Gastrocnemius medialis (tissue), 4 donors: ENCODE results near the gene GOLGA8J. TPM values are rescaled to one million over a fixed set of nuclear protein-coding genes. Genes with fewer than 3 reads are reported as not detected.
"Not testable (repeated sequence)": the region's sequence is repeated elsewhere in the genome, so short reads cannot be mapped to it uniquely, and the experiment has no call there.

Experiments used
- ATAC-seq, 2 donors: fragments of 150-250 bp; one replicate each; pipeline ENCODE4 v1.9.1; 2016
- DNase-seq, 2 donors: peaks; one replicate each; pipeline ENCODE4 v3.0.0-alpha.2; 2019
- H3K27ac ChIP-seq, 4 donors: fragments of 200-600 bp; sonication (generic); 1 replicate in 1 of 4; 2 replicates in 3 of 4; pipeline ENCODE4 v1.5.1; 2016 to 2018; ENCODE audit warnings: mild to moderate bottlenecking in 2 of 4, moderate library complexity in 1 of 4
- H3K27me3 ChIP-seq, 3 donors: fragments of 200-600 bp; sonication (generic) in 2 of 3; 1 replicate in 1 of 3; 2 replicates in 2 of 3; pipeline versions ENCODE4 v1.5.1 to v1.6.0; 2016 to 2019; ENCODE audit warnings: mild to moderate bottlenecking in 1 of 3, moderate library complexity in 1 of 3
- H3K36me3 ChIP-seq, 2 donors: fragments of 200-600 bp; sonication (generic) in 1 of 2; one replicate each; pipeline ENCODE4 v1.5.1; 2017 to 2018
- H3K4me1 ChIP-seq, 2 donors: fragments of 200-600 bp; sonication (generic) in 1 of 2; one replicate each; pipeline ENCODE4 v1.5.1; 2016 to 2017; ENCODE audit warnings: mild to moderate bottlenecking in 2 of 2
- H3K4me3 ChIP-seq, 4 donors: fragments of 200-600 bp; sonication (generic) in 3 of 4; 1 replicate in 1 of 4; 2 replicates in 3 of 4; pipeline ENCODE4 v1.5.1; 2016 to 2019; ENCODE audit warnings: mild to moderate bottlenecking in 2 of 4
- H3K9me3 ChIP-seq, 3 donors: fragments of 200-600 bp; sonication (generic) in 2 of 3; 1 replicate in 1 of 3; 2 replicates in 2 of 3; pipeline ENCODE4 v1.5.1; 2016 to 2019
- CTCF ChIP-seq, 5 experiments: fragments of 450-650 bp in 3 of 5; fragments of 200-600 bp in 2 of 5; sonication (generic) in 2 of 5; IDR thresholded peaks in 4 of 5; conservative IDR thresholded peaks in 1 of 5; 1 replicate in 4 of 5; 2 replicates in 1 of 5; pipeline ENCODE4 v1.5.1; 2016 to 2019; ENCODE audit warnings: antibody characterized with exemption in 5 of 5, mild to moderate bottlenecking in 3 of 5, moderate library complexity in 3 of 5
- POLR2A ChIP-seq, 2 donors: fragments of 450-650 bp; IDR thresholded peaks; one replicate each; pipeline ENCODE4 v1.6.1; 2017; ENCODE audit warnings: antibody characterized with exemption in 2 of 2, mild to moderate bottlenecking in 2 of 2, moderate library complexity in 2 of 2
- in situ Hi-C, 4 donors: fragments of 200-750 bp; cut with MboI; loops; one replicate each; pipeline versions ENCODE4 v1.15.0 to v1.8.0; 2017; ENCODE audit warnings: low sequenced_read_pairs in 4 of 4
- intact Hi-C: fragments of 100-400 bp; cut with DNase I; formaldehyde crosslinking; loops from one replicate; pipeline ENCODE4 v1.15.1; 2023; ENCODE audit warnings: low total_unique reads
- total RNA-seq, 4 donors: library from RNA; depleted of rRNA; stranded (reverse); fragments of >200 nt; gene quantifications; one replicate each; pipeline versions ENCODE4 v1.1.0 to v1.2.3, GENCODE V29; 2016

GOLGA8J gene
- total RNA-seq, 4 donors from 2014 or later: not detected

GRCh38 chr15:30073915-30074314 is 8.8 kb upstream of the GOLGA8J start:
- in situ Hi-C loops: no loop called here
- intact Hi-C loops: loop anchor here (10.0 kb wide), 1 partner anchor 409 kb away; no protein-coding TSS in a partner anchor
- TF ChIP-seq CTCF (IDR thresholded peaks at IDR 0.05 in 4 of 5, conservative IDR thresholded peaks at IDR 0.05 in 1 of 5) (no peak), POLR2A (IDR thresholded peaks at IDR 0.05) (no peak)
- no peaks in the 10 kb centered on the region for H3K36me3 ChIP-seq
- H3K9me3 ChIP-seq: no peaks in the 10 kb centered on the region
- H3K27ac ChIP-seq: no peak overlapping the region
- no peak overlapping the region for H3K4me3 ChIP-seq
- ATAC-seq: no peak
- peaks cover 0 to 2% (median 0%) of the 10 kb centered on the region in 3 donors for H3K27me3 ChIP-seq
- no peaks in the 10 kb centered on the region for H3K4me1 ChIP-seq
- no peak for DNase-seq

- H3K27me3 ChIP-seq, H3K4me3 ChIP-seq, DNase-seq, H3K4me1 ChIP-seq, H3K36me3 ChIP-seq, intact Hi-C loops, H3K27ac ChIP-seq, H3K9me3 ChIP-seq, ATAC-seq, in situ Hi-C loops: not testable (repeated sequence)
These were observed 1.9 kb upstream of the GOLGA8J start for GRCh38 chr15:30080816-30081215.

GRCh38 chr15:30097827-30098226 is 15.1 kb downstream of the GOLGA8J start:
- DNase-seq, H3K36me3 ChIP-seq, H3K27ac ChIP-seq, H3K4me1 ChIP-seq, in situ Hi-C loops, intact Hi-C loops, ATAC-seq, H3K4me3 ChIP-seq, H3K9me3 ChIP-seq, H3K27me3 ChIP-seq: not testable (repeated sequence)

GRCh38 chr15:30102890-30103289 is 20.1 kb downstream of the GOLGA8J start:
- ATAC-seq, H3K9me3 ChIP-seq, H3K27ac ChIP-seq, DNase-seq, H3K4me3 ChIP-seq, H3K4me1 ChIP-seq, H3K36me3 ChIP-seq, in situ Hi-C loops, H3K27me3 ChIP-seq, intact Hi-C loops: not testable (repeated sequence)

GRCh38 chr15:30103941-30104507 is 21.3 kb downstream of the GOLGA8J start:
- H3K9me3 ChIP-seq, H3K4me1 ChIP-seq, H3K27me3 ChIP-seq, H3K4me3 ChIP-seq, DNase-seq, intact Hi-C loops, ATAC-seq, H3K27ac ChIP-seq, H3K36me3 ChIP-seq, in situ Hi-C loops: not testable (repeated sequence)

- intact Hi-C loops, H3K36me3 ChIP-seq, H3K9me3 ChIP-seq, H3K27me3 ChIP-seq, DNase-seq, ATAC-seq, H3K4me3 ChIP-seq, H3K27ac ChIP-seq, H3K4me1 ChIP-seq, in situ Hi-C loops: not testable (repeated sequence)
These were observed 27.8 kb downstream of the GOLGA8J start for GRCh38 chr15:30110591-30110990.

- ATAC-seq, H3K4me3 ChIP-seq, in situ Hi-C loops, DNase-seq, H3K4me1 ChIP-seq, H3K9me3 ChIP-seq, H3K36me3 ChIP-seq, H3K27ac ChIP-seq, intact Hi-C loops, H3K27me3 ChIP-seq: not testable (repeated sequence)
These were observed 47.3 kb downstream of the GOLGA8J start for GRCh38 chr15:30130066-30130465.

- H3K4me1 ChIP-seq, H3K27ac ChIP-seq, H3K9me3 ChIP-seq, H3K36me3 ChIP-seq, H3K27me3 ChIP-seq, in situ Hi-C loops, DNase-seq, intact Hi-C loops, H3K4me3 ChIP-seq, ATAC-seq: not testable (repeated sequence)
These were observed 52.0 kb downstream of the GOLGA8J start, which contains the start of gene GOLGA8T for GRCh38 chr15:30134751-30135150. GOLGA8T (plus strand) TSS chr15:30135051; CDS start chr15:30135149, 98 bp downstream.

Other genes starting within 250 kb of the GOLGA8J start
- gene GOLGA8T, start 52.1 kb downstream of the GOLGA8J start, total RNA-seq: not detected